SIG-M5 (cell line): ENCODE data around the gene FCER1G.
A peak's percentile ranks its signal among the peaks of the same experiment; 100 is the strongest.

Experiments used
- DNase-seq: peaks from one replicate; lab custom pipeline; 2025; lab: John Stamatoyannopoulos, UW

Gene FCER1G

GRCh38 chr1:161215076-161215475 lies at the start of gene FCER1G:
Gene FCER1G, plus strand, starts transcription at chr1:161215295. Its CDS starts 27 bp downstream, at chr1:161215322.
- DNase-seq: no peak

- DNase-seq: peak; percentile 97
These were observed 49.1 kb upstream of the FCER1G start, which contains the start of gene PPOX for GRCh38 chr1:161165742-161166668. Gene PPOX, plus strand, starts transcription at chr1:161166426. Its CDS starts 422 bp downstream, at chr1:161166848.

DNA sequence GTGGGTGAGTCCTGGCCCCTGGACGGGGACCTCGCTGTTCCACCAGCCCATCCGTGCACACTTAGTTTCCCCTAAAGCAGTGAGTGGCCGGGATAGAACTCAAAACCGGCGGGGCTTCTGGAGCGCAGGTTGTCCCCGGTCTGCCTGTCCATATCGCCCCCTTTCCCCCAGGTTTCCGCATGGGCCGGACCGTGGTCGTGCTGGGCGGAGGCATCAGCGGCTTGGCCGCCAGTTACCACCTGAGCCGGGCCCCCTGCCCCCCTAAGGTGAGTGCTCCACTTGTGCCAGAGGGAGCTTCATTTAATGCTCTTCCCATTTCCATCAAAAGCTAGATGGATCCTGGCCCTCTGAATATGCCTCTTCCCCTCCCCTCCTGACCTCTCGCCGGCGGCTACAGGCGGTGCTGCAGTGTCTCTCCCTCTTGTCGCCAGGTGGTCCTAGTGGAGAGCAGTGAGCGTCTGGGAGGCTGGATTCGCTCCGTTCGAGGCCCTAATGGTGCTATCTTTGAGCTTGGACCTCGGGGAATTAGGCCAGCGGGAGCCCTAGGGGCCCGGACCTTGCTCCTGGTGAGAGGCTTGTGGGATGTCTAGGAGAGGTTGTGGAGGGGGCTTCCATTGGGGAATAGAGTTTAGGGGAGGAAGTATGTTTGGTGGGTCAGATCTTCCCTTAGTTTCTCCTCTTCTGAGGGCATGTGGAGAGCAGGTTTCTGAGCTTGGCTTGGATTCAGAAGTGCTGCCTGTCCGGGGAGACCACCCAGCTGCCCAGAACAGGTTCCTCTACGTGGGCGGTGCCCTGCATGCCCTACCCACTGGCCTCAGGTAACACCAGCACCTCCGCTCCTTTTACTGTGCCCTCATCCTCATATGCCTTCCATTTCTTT lies 48.2 kb upstream of the FCER1G start:
- DNase-seq: no peak

DNA sequence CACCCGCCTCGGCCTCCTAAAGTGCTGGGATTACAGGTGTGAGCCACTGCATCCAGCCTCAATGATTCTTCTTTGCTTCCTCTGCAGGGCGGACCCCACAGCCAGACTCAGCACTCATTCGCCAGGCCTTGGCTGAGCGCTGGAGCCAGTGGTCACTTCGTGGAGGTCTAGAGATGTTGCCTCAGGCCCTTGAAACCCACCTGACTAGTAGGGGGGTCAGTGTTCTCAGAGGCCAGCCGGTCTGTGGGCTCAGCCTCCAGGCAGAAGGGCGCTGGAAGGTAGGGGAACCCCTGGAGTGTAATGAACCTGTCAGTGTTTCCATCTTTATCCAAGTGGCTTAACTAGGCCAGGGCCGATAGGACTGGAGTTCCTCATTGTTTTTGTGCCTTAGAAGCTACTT lies 46.2 kb upstream of the FCER1G start:
- DNase-seq: no peak

- DNase-seq: no peak
These were observed 43.9 kb upstream of the FCER1G start for GRCh38 chr1:161171191-161171590.

DNA sequence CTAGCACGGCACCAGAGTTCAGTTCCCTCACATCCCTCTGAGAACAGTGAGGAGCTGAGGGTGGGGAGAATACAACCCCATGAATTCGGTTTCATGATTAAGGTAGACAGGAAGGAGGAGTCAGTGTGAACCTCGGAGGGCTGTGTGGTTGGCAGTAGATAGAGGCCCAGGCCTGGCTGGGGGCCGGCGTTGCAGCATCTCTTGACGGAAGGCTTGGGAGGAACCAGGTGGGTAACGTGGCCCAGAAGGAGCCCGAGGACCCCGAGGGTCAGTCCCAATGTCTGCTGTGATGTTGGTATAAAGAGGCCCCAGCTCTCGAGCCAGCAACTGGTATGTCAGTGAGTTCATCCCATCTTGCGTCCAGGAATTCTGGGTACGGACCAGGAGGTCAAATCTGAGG lies 43.4 kb upstream of the FCER1G start:
- DNase-seq: no peak

DNA sequence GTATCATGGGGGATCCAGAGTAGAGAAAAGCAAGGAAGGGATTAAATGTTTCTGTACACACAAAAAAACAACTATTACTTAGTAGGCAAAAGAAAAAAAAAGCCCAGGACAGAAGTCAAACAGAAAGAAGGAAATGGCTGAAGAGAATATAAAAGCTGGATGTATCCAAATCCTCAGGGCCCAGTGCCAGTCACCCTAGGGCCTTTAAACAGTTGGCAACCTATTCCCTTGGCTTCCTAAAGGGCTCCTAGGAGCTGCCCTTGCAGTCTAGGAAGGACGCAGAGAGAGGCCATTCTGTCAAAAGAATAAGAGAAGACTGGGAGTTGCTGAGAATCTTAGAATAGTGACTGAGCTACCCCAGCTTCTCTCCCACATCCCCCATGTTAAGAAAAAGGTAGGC lies 42.7 kb upstream of the FCER1G start:
- no peak for DNase-seq

- no peak for DNase-seq
These were observed 42.2 kb upstream of the FCER1G start for GRCh38 chr1:161172776-161173376.

- no peak for DNase-seq
These were observed 41.4 kb upstream of the FCER1G start for GRCh38 chr1:161173711-161174110.

DNA sequence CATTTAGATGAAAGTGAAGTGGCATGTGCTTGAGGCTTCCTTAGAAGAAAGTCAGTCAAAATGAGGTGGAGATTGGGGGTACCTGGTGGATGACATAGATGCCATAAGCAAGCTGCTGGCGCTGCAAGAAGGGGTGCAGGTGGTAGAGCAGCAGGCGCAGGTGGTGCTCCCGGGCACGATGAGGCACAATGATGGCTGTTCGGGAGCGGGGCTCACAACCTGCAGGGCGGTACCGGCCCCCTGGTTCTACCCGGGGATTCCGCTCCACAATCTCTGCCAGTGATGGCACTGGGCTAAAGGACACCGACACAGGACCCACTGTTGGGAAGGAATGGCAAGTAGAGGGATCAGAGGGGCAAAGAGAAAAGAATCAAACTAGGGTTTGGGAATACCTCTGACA lies 40.2 kb upstream of the FCER1G start:
- no peak for DNase-seq

- no peak for DNase-seq
These were observed 39.2 kb upstream of the FCER1G start for GRCh38 chr1:161175771-161176453.

- DNase-seq: no peak
These were observed 38.5 kb upstream of the FCER1G start for GRCh38 chr1:161176468-161177111.

GRCh38 chr1:161177112-161177935 lies 37.8 kb upstream of the FCER1G start, which contains the start of gene B4GALT3:
Gene B4GALT3, minus strand, starts transcription at chr1:161177507. Its CDS starts 1,447 bp downstream, at chr1:161176060.
- DNase-seq: no peak

- DNase-seq: no peak
These were observed 37.2 kb upstream of the FCER1G start for GRCh38 chr1:161177936-161178244.

DNA sequence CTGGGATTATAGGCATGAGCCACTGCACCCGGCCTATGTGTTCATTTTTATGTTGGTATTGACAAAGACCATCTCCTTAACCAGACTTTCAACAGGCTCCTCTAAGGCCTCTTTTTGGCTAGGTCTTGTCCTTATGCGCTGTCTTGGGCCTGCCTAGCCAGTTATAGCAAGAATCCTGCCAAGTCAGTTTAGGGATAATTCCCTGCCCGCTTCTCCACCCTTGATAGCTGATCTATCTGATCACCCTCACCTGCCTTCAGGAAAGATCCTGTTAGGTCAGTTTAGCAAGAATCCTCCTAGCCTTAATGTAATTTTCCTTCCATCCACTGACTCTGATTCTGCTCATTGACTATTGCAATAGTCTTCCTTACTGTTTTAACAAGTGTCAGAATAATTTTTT lies 35.4 kb upstream of the FCER1G start:
- DNase-seq: no peak

DNA sequence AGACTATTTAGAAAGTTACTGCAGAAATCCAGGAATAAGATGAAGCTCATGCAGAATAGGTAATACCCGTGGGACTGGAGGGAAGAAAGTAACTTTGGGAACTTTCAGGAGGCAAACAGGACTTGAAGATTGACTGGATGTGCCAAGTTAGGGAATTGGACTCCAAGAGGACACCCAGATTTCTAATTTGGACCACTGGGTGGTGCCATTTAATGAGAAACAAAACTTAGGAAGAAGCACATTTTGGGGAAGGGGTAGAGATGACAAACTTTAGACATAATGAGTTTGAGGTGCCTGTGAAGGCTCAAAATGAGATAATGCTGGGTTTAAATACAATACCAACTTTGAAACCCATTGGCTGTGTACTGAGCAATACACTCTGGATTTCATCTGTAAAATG lies 34.5 kb upstream of the FCER1G start:
- DNase-seq: no peak

DNA sequence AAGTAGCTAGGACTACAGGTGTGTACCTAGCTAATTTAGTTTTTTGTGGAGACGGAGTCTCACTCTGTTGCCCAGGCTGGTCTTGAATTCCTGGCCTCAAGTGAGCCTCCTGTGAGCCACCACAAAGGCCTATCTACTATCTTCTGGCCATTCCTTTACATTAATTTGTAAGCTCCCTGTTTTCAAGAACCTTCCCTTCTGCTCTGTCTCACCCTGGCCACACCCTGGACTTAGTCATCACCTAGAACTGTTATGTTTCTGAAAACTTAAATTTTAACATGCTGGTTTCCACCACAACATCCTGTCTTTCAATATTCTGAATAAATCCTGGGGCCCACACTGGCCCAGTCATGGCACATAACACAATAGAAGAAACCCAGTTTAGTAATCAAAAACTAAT lies 32.9 kb upstream of the FCER1G start:
- peak; percentile 63 for DNase-seq

- peak; percentile 95 for DNase-seq
These were observed 29.8 kb upstream of the FCER1G start for GRCh38 chr1:161185282-161185682.

GRCh38 chr1:161185732-161186311 lies 29.3 kb upstream of the FCER1G start:
- peak; percentile 100 for DNase-seq

GRCh38 chr1:161187311-161187710 lies 27.8 kb upstream of the FCER1G start:
- no peak for DNase-seq
